ENCODE measurements around the gene SORBS1. TPM values are rescaled to one million over a fixed set of nuclear protein-coding genes. Genes with fewer than 3 reads are reported as not detected.

The SORBS1 gene
- total RNA-seq, 1 donor from 2014 or later: 16.1 TPM

DNA sequence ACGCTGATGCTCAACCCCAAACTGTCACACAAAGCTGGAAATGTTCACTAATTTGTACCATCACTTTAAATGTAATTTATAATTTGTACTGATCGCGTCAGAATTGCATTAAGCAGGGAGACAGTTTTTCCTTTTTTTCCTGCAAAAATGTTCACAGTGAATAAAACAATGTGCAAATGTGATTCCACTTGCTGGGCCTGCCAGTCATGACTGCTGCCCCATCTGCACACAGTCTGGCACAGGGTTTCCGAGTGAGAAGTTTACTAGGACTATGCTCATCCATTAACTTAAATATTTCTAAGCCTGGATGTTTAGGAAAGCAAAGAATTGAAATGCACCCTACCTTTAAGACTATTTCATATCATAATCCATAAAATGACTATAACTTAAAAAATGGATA is 99.6 kb downstream of the SORBS1 start:
- Mint-ChIP-seq H3K4me3 (no peak overlapping the region), H3K9me3 (no peaks in the 10 kb centered on the region), H3K4me1 (peaks cover 60% of the 10 kb centered on the region), H3K27me3 (ENCODE audit: insufficient read depth, low read depth) (peaks cover 6% of the 10 kb centered on the region), H3K27ac (no peak overlapping the region), H3K36me3 (no peaks in the 10 kb centered on the region)
- Histone ChIP-seq H3K27ac (no peak overlapping the region), H3K4me3 (no peak overlapping the region), H3K36me3 (no peaks in the 10 kb centered on the region), H3K9ac (no peak overlapping the region), H3F3A (ENCODE audit: low read depth) (no peaks in the 10 kb centered on the region), H3K79me2 (ENCODE audit: low read depth) (no peaks in the 10 kb centered on the region), H4K20me1 (ENCODE audit: low read depth) (no peaks in the 10 kb centered on the region), H3K4me2 (no peak overlapping the region), H3K4me1 (peaks cover 6% of the 10 kb centered on the region), H3K27me3 (no peaks in the 10 kb centered on the region), H3K9me3 (ENCODE audit: low read depth) (no peaks in the 10 kb centered on the region), H2AFZ (replicated peaks) (no peak overlapping the region)
- no peak for DNase-seq (ENCODE audit: low spot score)
- TF ChIP-seq, protein P1, sequence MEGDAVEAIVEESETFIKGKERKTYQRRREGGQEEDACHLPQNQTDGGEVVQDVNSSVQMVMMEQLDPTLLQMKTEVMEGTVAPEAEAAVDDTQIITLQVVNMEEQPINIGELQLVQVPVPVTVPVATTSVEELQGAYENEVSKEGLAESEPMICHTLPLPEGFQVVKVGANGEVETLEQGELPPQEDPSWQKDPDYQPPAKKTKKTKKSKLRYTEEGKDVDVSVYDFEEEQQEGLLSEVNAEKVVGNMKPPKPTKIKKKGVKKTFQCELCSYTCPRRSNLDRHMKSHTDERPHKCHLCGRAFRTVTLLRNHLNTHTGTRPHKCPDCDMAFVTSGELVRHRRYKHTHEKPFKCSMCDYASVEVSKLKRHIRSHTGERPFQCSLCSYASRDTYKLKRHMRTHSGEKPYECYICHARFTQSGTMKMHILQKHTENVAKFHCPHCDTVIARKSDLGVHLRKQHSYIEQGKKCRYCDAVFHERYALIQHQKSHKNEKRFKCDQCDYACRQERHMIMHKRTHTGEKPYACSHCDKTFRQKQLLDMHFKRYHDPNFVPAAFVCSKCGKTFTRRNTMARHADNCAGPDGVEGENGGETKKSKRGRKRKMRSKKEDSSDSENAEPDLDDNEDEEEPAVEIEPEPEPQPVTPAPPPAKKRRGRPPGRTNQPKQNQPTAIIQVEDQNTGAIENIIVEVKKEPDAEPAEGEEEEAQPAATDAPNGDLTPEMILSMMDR (IDR thresholded peaks at IDR 0.05): no peak
- TF ChIP-seq EZH2phosphoT487 (IDR thresholded peaks at IDR 0.05) (no peak), EZH2 (IDR thresholded peaks at IDR 0.05) (no peak)

DNA sequence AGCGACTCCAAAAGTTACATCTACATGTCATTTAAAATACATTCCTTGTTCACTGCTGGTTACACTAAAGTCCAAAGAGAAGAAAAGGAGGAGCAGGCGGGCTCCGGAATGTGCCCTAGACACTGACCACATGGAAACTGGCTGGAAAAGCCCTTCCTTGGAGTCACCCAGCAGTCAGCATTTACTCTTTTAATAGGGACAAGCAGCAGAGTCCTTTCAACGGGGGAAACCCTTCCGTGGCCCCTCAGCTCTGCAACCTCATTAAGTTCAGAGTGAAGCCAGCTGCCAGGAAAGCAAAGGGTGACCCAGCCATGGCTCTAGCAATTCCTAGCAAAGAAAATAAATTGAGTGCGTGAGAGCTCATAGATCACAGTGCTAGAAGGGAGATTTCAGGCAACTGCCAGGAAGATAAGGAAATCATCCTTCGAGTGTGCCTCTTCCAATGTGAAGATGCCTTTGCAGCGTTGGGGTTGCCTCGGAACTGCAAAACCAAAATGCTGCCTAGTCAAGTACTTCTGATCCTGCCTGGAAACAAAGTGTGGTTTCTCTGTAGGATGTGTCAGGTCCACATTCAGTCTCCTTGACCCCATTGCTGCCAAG is 101.6 kb downstream of the SORBS1 start:
- Histone ChIP-seq H3K4me1 (peaks cover 6% of the 10 kb centered on the region), H3K36me3 (no peaks in the 10 kb centered on the region), H3K27ac (no peak overlapping the region), H3K9me3 (ENCODE audit: low read depth) (no peaks in the 10 kb centered on the region), H3K4me2 (no peak overlapping the region), H4K20me1 (ENCODE audit: low read depth) (no peaks in the 10 kb centered on the region), H3K79me2 (ENCODE audit: low read depth) (no peaks in the 10 kb centered on the region), H3K9ac (no peak overlapping the region), H3K27me3 (no peaks in the 10 kb centered on the region), H3F3A (ENCODE audit: low read depth) (no peaks in the 10 kb centered on the region), H2AFZ (replicated peaks) (no peak overlapping the region), H3K4me3 (no peak overlapping the region)
- TF ChIP-seq EZH2 (IDR thresholded peaks at IDR 0.05) (no peak), EZH2phosphoT487 (IDR thresholded peaks at IDR 0.05) (no peak)
- TF ChIP-seq, protein P1 (IDR thresholded peaks at IDR 0.05): no peak
- Mint-ChIP-seq H3K9me3 (no peaks in the 10 kb centered on the region), H3K4me1 (peaks cover 47% of the 10 kb centered on the region), H3K4me3 (no peak overlapping the region), H3K27me3 (ENCODE audit: insufficient read depth, low read depth) (peaks cover 4% of the 10 kb centered on the region), H3K27ac (no peak overlapping the region), H3K36me3 (peaks cover 2% of the 10 kb centered on the region)
- DNase-seq (ENCODE audit: low spot score): no peak

DNA sequence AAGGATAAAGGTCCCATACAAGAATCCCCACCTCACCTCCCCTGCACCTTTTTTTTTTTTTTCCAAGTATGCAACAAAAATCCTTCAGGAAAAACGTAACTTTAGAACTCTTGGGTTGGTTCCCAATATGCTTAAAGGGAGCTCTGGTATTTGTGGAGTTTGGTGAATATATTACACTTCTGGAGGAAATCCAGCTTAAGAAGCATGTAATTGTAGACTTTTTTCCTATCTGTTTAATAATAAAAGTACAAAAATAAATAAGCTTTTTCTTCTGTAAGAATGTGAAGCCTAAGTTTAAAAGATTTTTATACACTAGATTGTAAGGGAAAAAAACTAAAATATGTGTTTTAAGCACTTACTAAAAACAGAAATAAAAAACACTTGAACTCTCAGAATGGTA is 102.3 kb downstream of the SORBS1 start:
- no peaks in the 10 kb centered on the region for H3F3A ChIP-seq (ENCODE audit: low read depth)
- H3K4me1 ChIP-seq: peaks cover 6% of the 10 kb centered on the region
- Mint-ChIP-seq H3K9me3 (no peaks in the 10 kb centered on the region), H3K27ac (no peak overlapping the region), H3K4me3 (no peak overlapping the region), H3K4me1 (peaks cover 44% of the 10 kb centered on the region), H3K27me3 (ENCODE audit: insufficient read depth, low read depth) (peaks cover 4% of the 10 kb centered on the region), H3K36me3 (peaks cover 2% of the 10 kb centered on the region)
- H3K9me3 ChIP-seq (ENCODE audit: low read depth): no peaks in the 10 kb centered on the region
- TF ChIP-seq, protein P1 (IDR thresholded peaks at IDR 0.05): no peak
- TF ChIP-seq EZH2 (IDR thresholded peaks at IDR 0.05): no peak
- TF ChIP-seq EZH2phosphoT487 (IDR thresholded peaks at IDR 0.05): no peak
- no peaks in the 10 kb centered on the region for H4K20me1 ChIP-seq (ENCODE audit: low read depth)
- H3K4me2 ChIP-seq: no peak overlapping the region
- no peak overlapping the region for H2AFZ ChIP-seq (replicated peaks)
- H3K9ac ChIP-seq: no peak overlapping the region
- no peak for DNase-seq (ENCODE audit: low spot score)
- no peaks in the 10 kb centered on the region for H3K36me3 ChIP-seq
- H3K4me3 ChIP-seq: no peak overlapping the region
- H3K27ac ChIP-seq: no peak overlapping the region
- H3K27me3 ChIP-seq: no peaks in the 10 kb centered on the region
- H3K79me2 ChIP-seq (ENCODE audit: low read depth): no peaks in the 10 kb centered on the region

Data from neural progenitor cell (in vitro differentiated cells).